A673 (cell line): ENCODE results near the gene PLEKHG3.

Experiments
- CTCF ChIP-seq: fragments of 300-800, 200-600 bp; sonication (generic); conservative IDR thresholded peaks from 2 replicates; pipeline ENCODE4 v1.5.1; 2017; ENCODE audit warnings: low read depth, mild to moderate bottlenecking, antibody characterized with exemption, low read length, moderate library complexity, mixed read lengths
- EZH2 ChIP-seq: fragments of 200-600 bp; sonication (generic); IDR thresholded peaks from 2 replicates; pipeline ENCODE4 v1.6.1; 2017; ENCODE audit warnings: borderline replicate concordance, low read depth, mild to moderate bottlenecking, mixed read lengths, antibody characterized with exemption, low read length; ENCODE audit not compliant: poor library complexity, severe bottlenecking

GRCh38 chr14:64757601-64758000 lies 53.4 kb downstream of the PLEKHG3 start:
- no peak for TF ChIP-seq CTCF
- TF ChIP-seq EZH2, result no peak
